SK-N-SH treated with all-trans-retinoic acid at 6 μM for 48 hours (cell line): ENCODE data around the gene BIN2.

ENCODE experiments used
- ARNTL ChIP-seq: fragments of 450-650 bp; formaldehyde crosslinking; IDR thresholded peaks from 2 replicates; pipeline ENCODE4 v1.5.0; 2020; ENCODE audit warnings: low read depth, mild to moderate bottlenecking, moderate library complexity, borderline replicate concordance
- CREB5 ChIP-seq: fragments of 250-450 bp; sonication (Bioruptor Pico); IDR thresholded peaks from 2 replicates; pipeline ENCODE4 v1.5.1; 2020; ENCODE audit warnings: low read depth, mild to moderate bottlenecking, moderate library complexity
- PATZ1 ChIP-seq: fragments of 250-450 bp; sonication (Bioruptor Pico); IDR thresholded peaks from 2 replicates; pipeline ENCODE4 v1.8.0; 2020; ENCODE audit warnings: mild to moderate bottlenecking, moderate library complexity, borderline replicate concordance

- no peak for TF ChIP-seq PATZ1 (CRISPR knock-in tag)
- TF ChIP-seq CREB5: no peak
- TF ChIP-seq ARNTL (CRISPR knock-in tag): no peak
These were observed 48.9 kb downstream of the BIN2 start for GRCh38 chr12:51275088-51275487.
